ENCODE results near the gene GPR160. TPM values are rescaled to one million over a fixed set of nuclear protein-coding genes. Genes with fewer than 3 reads are reported as not detected.

The GPR160 gene
- polyA plus RNA-seq, 1 donor from 2014 or later = 4.0 TPM

DNA sequence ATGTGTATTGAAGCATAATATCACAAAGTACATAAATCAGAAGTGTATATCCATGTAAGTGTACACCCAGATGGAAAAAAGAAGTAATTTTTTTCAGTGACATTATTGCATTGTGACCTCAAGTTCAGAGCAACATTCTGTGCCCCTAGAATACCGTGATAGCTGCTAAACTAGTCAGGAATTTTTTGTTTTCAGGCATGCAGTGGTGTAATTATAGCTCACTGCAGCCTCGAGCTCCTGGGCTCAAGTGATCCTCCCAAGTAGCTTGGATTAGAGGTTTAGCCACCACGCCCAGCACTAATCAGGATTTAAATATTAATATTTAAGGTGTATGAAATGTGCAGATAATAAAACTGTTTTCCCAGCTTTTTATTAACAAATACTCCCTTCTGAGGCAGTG is 45.6 kb upstream of the GPR160 start:
- Histone ChIP-seq H3K4me3 (ENCODE audit: low read length) (no peak overlapping the region), H3K36me3 (ENCODE audit: insufficient read depth, low read length) (peaks cover 20% of the 10 kb centered on the region), H3K27me3 (ENCODE audit: insufficient read depth, low read depth, low read length) (no peaks in the 10 kb centered on the region), H3K9me3 (ENCODE audit: low read length) (no peaks in the 10 kb centered on the region), H3K79me2 (replicated peaks; ENCODE audit: insufficient read depth, low read length) (no peaks in the 10 kb centered on the region), H3K9me2 (ENCODE audit: insufficient read depth, low read length) (no peaks in the 10 kb centered on the region), H4K20me1 (ENCODE audit: insufficient read depth) (no peaks in the 10 kb centered on the region), H3K27ac (ENCODE audit: low read length) (no peak overlapping the region), H3K4me2 (ENCODE audit: low read length) (no peak overlapping the region), H2AFZ (ENCODE audit: low read depth, low read length) (no peak overlapping the region), H3F3A (ENCODE audit: insufficient read depth, low read length, poor library complexity, severe bottlenecking) (no peaks in the 10 kb centered on the region), H3K9ac (ENCODE audit: low read length) (no peak overlapping the region)
- TF ChIP-seq EP300 (conservative IDR thresholded peaks at IDR 0.05; ENCODE audit: poor library complexity, severe bottlenecking) (no peak), SMC3 (conservative IDR thresholded peaks at IDR 0.05; ENCODE audit: poor library complexity) (no peak), MXI1 (conservative IDR thresholded peaks at IDR 0.05; ENCODE audit: poor library complexity, severe bottlenecking) (no peak), POLR2AphosphoS5 (IDR thresholded peaks at IDR 0.05) (no peak)

DNA sequence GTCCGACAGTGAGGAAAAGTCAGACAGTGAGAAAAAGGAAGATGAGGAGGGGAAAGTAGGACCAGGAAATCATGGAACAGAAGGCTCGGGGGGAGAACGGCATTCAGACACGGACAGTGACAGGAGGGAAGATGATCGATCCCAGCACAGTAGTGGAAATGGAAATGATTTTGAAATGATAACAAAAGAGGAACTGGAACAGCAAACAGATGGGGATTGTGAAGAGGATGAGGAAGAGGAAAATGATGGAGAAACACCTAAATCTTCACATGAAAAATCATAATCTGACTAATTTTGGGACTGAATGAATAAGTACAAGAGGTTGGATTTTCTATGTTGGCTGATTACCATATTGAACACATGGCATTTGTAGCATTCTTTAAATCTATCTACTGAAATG is 45.0 kb upstream of the GPR160 start:
- no peak overlapping the region for H3K27ac ChIP-seq (ENCODE audit: low read length)
- no peak for TF ChIP-seq TAF1 (IDR thresholded peaks at IDR 0.05; ENCODE audit: low read depth)
- TF ChIP-seq, protein P1, sequence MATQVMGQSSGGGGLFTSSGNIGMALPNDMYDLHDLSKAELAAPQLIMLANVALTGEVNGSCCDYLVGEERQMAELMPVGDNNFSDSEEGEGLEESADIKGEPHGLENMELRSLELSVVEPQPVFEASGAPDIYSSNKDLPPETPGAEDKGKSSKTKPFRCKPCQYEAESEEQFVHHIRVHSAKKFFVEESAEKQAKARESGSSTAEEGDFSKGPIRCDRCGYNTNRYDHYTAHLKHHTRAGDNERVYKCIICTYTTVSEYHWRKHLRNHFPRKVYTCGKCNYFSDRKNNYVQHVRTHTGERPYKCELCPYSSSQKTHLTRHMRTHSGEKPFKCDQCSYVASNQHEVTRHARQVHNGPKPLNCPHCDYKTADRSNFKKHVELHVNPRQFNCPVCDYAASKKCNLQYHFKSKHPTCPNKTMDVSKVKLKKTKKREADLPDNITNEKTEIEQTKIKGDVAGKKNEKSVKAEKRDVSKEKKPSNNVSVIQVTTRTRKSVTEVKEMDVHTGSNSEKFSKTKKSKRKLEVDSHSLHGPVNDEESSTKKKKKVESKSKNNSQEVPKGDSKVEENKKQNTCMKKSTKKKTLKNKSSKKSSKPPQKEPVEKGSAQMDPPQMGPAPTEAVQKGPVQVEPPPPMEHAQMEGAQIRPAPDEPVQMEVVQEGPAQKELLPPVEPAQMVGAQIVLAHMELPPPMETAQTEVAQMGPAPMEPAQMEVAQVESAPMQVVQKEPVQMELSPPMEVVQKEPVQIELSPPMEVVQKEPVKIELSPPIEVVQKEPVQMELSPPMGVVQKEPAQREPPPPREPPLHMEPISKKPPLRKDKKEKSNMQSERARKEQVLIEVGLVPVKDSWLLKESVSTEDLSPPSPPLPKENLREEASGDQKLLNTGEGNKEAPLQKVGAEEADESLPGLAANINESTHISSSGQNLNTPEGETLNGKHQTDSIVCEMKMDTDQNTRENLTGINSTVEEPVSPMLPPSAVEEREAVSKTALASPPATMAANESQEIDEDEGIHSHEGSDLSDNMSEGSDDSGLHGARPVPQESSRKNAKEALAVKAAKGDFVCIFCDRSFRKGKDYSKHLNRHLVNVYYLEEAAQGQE (IDR thresholded peaks at IDR 0.05; ENCODE audit: borderline replicate concordance) = no peak
- H3K4me2 ChIP-seq (ENCODE audit: low read length) = no peak overlapping the region
- no peaks in the 10 kb centered on the region for H3K9me2 ChIP-seq (ENCODE audit: insufficient read depth, low read length)
- no peaks in the 10 kb centered on the region for H3K9me3 ChIP-seq (ENCODE audit: low read length)
- no peaks in the 10 kb centered on the region for H3K27me3 ChIP-seq (ENCODE audit: insufficient read depth, low read depth, low read length)
- H3K9ac ChIP-seq (ENCODE audit: low read length) = no peak overlapping the region
- H2AFZ ChIP-seq (ENCODE audit: low read depth, low read length) = no peak overlapping the region
- H3K79me2 ChIP-seq (replicated peaks; ENCODE audit: insufficient read depth, low read length) = no peaks in the 10 kb centered on the region
- no peaks in the 10 kb centered on the region for H3F3A ChIP-seq (ENCODE audit: insufficient read depth, low read length, poor library complexity, severe bottlenecking)
- no peak overlapping the region for H3K4me3 ChIP-seq (ENCODE audit: low read length)
- H3K36me3 ChIP-seq (ENCODE audit: insufficient read depth, low read length) = peaks cover 20% of the 10 kb centered on the region
- no peaks in the 10 kb centered on the region for H4K20me1 ChIP-seq (ENCODE audit: insufficient read depth)

DNA sequence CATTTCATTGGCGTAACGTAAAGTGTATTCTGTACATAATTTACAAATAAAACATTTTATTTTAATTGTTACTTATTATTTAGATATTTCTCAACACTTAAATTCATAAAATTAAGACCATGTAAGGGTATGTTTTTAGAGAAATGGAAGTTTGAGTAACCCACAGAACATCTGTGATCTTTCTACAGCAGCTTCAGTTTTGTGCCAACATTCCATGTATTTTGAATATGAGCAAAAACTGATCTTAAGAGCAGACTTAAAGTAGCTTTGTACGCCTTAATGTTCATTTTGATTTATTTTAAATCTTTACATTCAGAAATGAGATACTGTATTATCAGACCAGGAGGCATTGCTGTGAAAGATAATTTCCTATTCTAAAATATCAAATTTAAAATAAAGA is 44.0 kb upstream of the GPR160 start:
- no peaks in the 10 kb centered on the region for H3K27me3 ChIP-seq (ENCODE audit: insufficient read depth, low read depth, low read length)
- H3K36me3 ChIP-seq (ENCODE audit: insufficient read depth, low read length) = peaks cover 20% of the 10 kb centered on the region
- H3K79me2 ChIP-seq (replicated peaks; ENCODE audit: insufficient read depth, low read length) = no peaks in the 10 kb centered on the region
- H3K4me3 ChIP-seq (ENCODE audit: low read length) = no peak overlapping the region
- no peaks in the 10 kb centered on the region for H3F3A ChIP-seq (ENCODE audit: insufficient read depth, low read length, poor library complexity, severe bottlenecking)
- no peaks in the 10 kb centered on the region for H3K9me2 ChIP-seq (ENCODE audit: insufficient read depth, low read length)
- TF ChIP-seq MXI1 (conservative IDR thresholded peaks at IDR 0.05; ENCODE audit: poor library complexity, severe bottlenecking) (no peak), TAF1 (IDR thresholded peaks at IDR 0.05; ENCODE audit: low read depth) (no peak), POLR2AphosphoS5 (IDR thresholded peaks at IDR 0.05) (no peak), EZH2 (IDR thresholded peaks at IDR 0.05; ENCODE audit: borderline replicate concordance, insufficient read depth, low read length, poor library complexity, severe bottlenecking) (no peak), EP300 (conservative IDR thresholded peaks at IDR 0.05; ENCODE audit: poor library complexity, severe bottlenecking) (no peak), RAD21 (conservative IDR thresholded peaks at IDR 0.05) (no peak), SMC3 (conservative IDR thresholded peaks at IDR 0.05; ENCODE audit: poor library complexity) (no peak)
- TF ChIP-seq, protein P2, sequence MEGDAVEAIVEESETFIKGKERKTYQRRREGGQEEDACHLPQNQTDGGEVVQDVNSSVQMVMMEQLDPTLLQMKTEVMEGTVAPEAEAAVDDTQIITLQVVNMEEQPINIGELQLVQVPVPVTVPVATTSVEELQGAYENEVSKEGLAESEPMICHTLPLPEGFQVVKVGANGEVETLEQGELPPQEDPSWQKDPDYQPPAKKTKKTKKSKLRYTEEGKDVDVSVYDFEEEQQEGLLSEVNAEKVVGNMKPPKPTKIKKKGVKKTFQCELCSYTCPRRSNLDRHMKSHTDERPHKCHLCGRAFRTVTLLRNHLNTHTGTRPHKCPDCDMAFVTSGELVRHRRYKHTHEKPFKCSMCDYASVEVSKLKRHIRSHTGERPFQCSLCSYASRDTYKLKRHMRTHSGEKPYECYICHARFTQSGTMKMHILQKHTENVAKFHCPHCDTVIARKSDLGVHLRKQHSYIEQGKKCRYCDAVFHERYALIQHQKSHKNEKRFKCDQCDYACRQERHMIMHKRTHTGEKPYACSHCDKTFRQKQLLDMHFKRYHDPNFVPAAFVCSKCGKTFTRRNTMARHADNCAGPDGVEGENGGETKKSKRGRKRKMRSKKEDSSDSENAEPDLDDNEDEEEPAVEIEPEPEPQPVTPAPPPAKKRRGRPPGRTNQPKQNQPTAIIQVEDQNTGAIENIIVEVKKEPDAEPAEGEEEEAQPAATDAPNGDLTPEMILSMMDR (IDR thresholded peaks at IDR 0.05; ENCODE audit: poor library complexity, severe bottlenecking) = no peak
- TF ChIP-seq, protein P1 (IDR thresholded peaks at IDR 0.05; ENCODE audit: borderline replicate concordance) = no peak
- no peaks in the 10 kb centered on the region for H4K20me1 ChIP-seq (ENCODE audit: insufficient read depth)
- H3K27ac ChIP-seq (ENCODE audit: low read length) = no peak overlapping the region
- no peak overlapping the region for H3K9ac ChIP-seq (ENCODE audit: low read length)
- no peaks in the 10 kb centered on the region for H3K9me3 ChIP-seq (ENCODE audit: low read length)
- H3K4me2 ChIP-seq (ENCODE audit: low read length) = no peak overlapping the region
- no peak overlapping the region for H2AFZ ChIP-seq (ENCODE audit: low read depth, low read length)
